H1 (cell line): Measurements from ENCODE around the gene AAMDC. TPM values are rescaled to one million over a fixed set of nuclear protein-coding genes. Genes with fewer than 3 reads are reported as not detected.

Experiments
- CTCF ChIA-PET: fragments of 300-600 bp; sonication (Branson Sonifier 250); formaldehyde crosslinking; loops from one replicate; lab custom pipeline; 2021; ENCODE audit not compliant: partially characterized antibody; lab: Charles Lee
- POLR2A ChIA-PET: fragments of 300-600 bp; sonication (Branson Sonifier 250); formaldehyde crosslinking; loops from one replicate; lab custom pipeline; 2021; ENCODE audit warnings: inconsistent platforms; ENCODE audit not compliant: partially characterized antibody; lab: Charles Lee
- DNase-seq, 2 experiments: peaks; one replicate each; pipeline versions ENCODE4 v3.0.0 to v3.0.0-alpha.2; 2010 to 2022; ENCODE audit warnings: low spot score in 2 of 2, low read depth in 1 of 2, mixed read lengths in 1 of 2
- FAIRE-seq: peaks from 2 replicates; lab custom pipeline; 2011; peaks lifted over from hg19 to GRCh38; lab: Jason Lieb, UNC
- H2AFZ ChIP-seq: 2 replicates; pipeline ENCODE4 v1.8.1; 2012; ENCODE audit warnings: low read length, inconsistent platforms
- H2AK5ac ChIP-seq: 2 replicates; pipeline ENCODE4 v1.6.1; 2013; ENCODE audit warnings: low read depth, low read length
- H2BK120ac ChIP-seq: replicated peaks from 2 replicates; pipeline ENCODE3; 2013; ENCODE audit warnings: low read depth, low read length, inconsistent platforms
- H2BK12ac ChIP-seq: 2 replicates; pipeline ENCODE4 v1.6.1; 2013; ENCODE audit warnings: low read depth, low read length
- H2BK15ac ChIP-seq: 2 replicates; pipeline ENCODE4 v1.6.1; 2013; ENCODE audit warnings: low read length
- H2BK20ac ChIP-seq: 2 replicates; pipeline ENCODE4 v1.6.1; 2013; ENCODE audit warnings: low read length
- H2BK5ac ChIP-seq: 2 replicates; pipeline ENCODE4 v1.6.1; 2013; ENCODE audit warnings: low read depth, low read length
- H3K14ac ChIP-seq: 2 replicates; pipeline ENCODE4 v1.6.1; 2013; ENCODE audit warnings: inconsistent platforms; ENCODE audit not compliant: insufficient read length
- H3K18ac ChIP-seq: 2 replicates; pipeline ENCODE4 v1.6.1; 2013; ENCODE audit warnings: low read length; ENCODE audit errors: extremely low read depth
- H3K23ac ChIP-seq: 2 replicates; pipeline ENCODE4 v1.6.1; 2013; ENCODE audit warnings: inconsistent platforms; ENCODE audit not compliant: insufficient read length
- H3K23me2 ChIP-seq: 2 replicates; pipeline ENCODE4 v1.6.1; 2013; ENCODE audit warnings: low read depth, low read length
- H3K27ac ChIP-seq: 2 replicates; pipeline ENCODE4 v1.6.1; 2011; ENCODE audit warnings: low read depth, low read length, inconsistent platforms
- H3K27me3 ChIP-seq, 4 experiments: replicated peaks in 1 of 4; 1 replicate in 1 of 4; 2 replicates in 3 of 4; pipeline versions ENCODE4 v1.6.1 to v1.8.1; 2011 to 2013; ENCODE audit warnings: low read length in 3 of 4, mild to moderate bottlenecking in 3 of 4, inconsistent platforms in 2 of 4, mixed read lengths in 2 of 4, moderate library complexity in 1 of 4; ENCODE audit not compliant: control insufficient read depth in 3 of 4, insufficient read depth in 3 of 4; ENCODE audit errors: extremely low read depth in 1 of 4
- H3K36me3 ChIP-seq, 4 experiments: 2 replicates each; pipeline versions ENCODE4 v1.6.1 to v1.8.1; 2011 to 2013; ENCODE audit warnings: mild to moderate bottlenecking in 4 of 4, low read length in 3 of 4, moderate library complexity in 2 of 4, control low read depth in 1 of 4, inconsistent platforms in 1 of 4; ENCODE audit not compliant: insufficient read depth in 4 of 4, control insufficient read depth in 2 of 4
- H3K4ac ChIP-seq: replicated peaks from 2 replicates; pipeline ENCODE3; 2013; ENCODE audit warnings: low read length, low read depth, mixed read lengths, inconsistent platforms; ENCODE audit not compliant: insufficient read length
- H3K4me1 ChIP-seq, 4 experiments: replicated peaks in 1 of 4; 1 replicate in 1 of 4; 2 replicates in 3 of 4; pipeline versions ENCODE4 v1.6.1 to v1.8.1; 2011 to 2013; ENCODE audit warnings: low read length in 3 of 4, inconsistent platforms in 2 of 4, mixed read lengths in 1 of 4; ENCODE audit not compliant: insufficient read depth in 4 of 4, control insufficient read depth in 3 of 4
- H3K4me2 ChIP-seq, 2 experiments: 2 replicates each; pipeline versions ENCODE4 v1.6.1 to v1.8.1; 2011 to 2013; ENCODE audit warnings: low read depth in 2 of 2, low read length in 2 of 2, control low read depth in 1 of 2, inconsistent platforms in 1 of 2, mild to moderate bottlenecking in 1 of 2; ENCODE audit not compliant: insufficient read depth in 1 of 2
- H3K4me3 ChIP-seq, 4 experiments: fragments of 200-600, 300-600 bp in 1 of 4; sonication (generic), shearing (Covaris generic), sonication (Bioruptor Twin) in 1 of 4; 2 replicates each; pipeline versions ENCODE4 v1.5.1 to v1.8.1; 2011 to 2016; ENCODE audit warnings: low read length in 4 of 4, low read depth in 3 of 4, control low read depth in 2 of 4, inconsistent platforms in 2 of 4, mild to moderate bottlenecking in 2 of 4, mixed read lengths in 1 of 4, moderate library complexity in 1 of 4; ENCODE audit not compliant: insufficient read depth in 2 of 4; ENCODE audit errors: extremely low read depth in 1 of 4
- H3K56ac ChIP-seq: replicated peaks from 2 replicates; pipeline ENCODE3; 2013; ENCODE audit warnings: low read depth, mild to moderate bottlenecking, mixed read lengths, low read length, inconsistent platforms; ENCODE audit not compliant: insufficient read length
- H3K79me1 ChIP-seq: 2 replicates; pipeline ENCODE4 v1.6.1; 2013; ENCODE audit warnings: low read depth, low read length, control low read depth
- H3K79me2 ChIP-seq, 2 experiments: 2 replicates each; pipeline versions ENCODE4 v1.6.1 to v1.8.1; 2012 to 2013; ENCODE audit warnings: low read length in 2 of 2, mild to moderate bottlenecking in 2 of 2, inconsistent platforms in 1 of 2; ENCODE audit not compliant: insufficient read depth in 2 of 2, control insufficient read depth in 1 of 2
- H3K9ac ChIP-seq, 4 experiments: replicated peaks in 1 of 4; 1 replicate in 1 of 4; 2 replicates in 3 of 4; pipeline versions ENCODE4 v1.6.1 to v1.8.1; 2011 to 2013; ENCODE audit warnings: low read depth in 3 of 4, low read length in 3 of 4, control low read depth in 2 of 4, mild to moderate bottlenecking in 2 of 4, moderate library complexity in 2 of 4, inconsistent platforms in 1 of 4; ENCODE audit errors: extremely low read depth in 1 of 4
- H3K9me3 ChIP-seq, 2 experiments: 2 replicates each; pipeline versions ENCODE4 v1.6.1 to v1.8.1; 2012 to 2013; ENCODE audit warnings: mild to moderate bottlenecking in 2 of 2, moderate library complexity in 2 of 2, control low read depth in 1 of 2, inconsistent platforms in 1 of 2, low read depth in 1 of 2, low read length in 1 of 2, mixed read lengths in 1 of 2; ENCODE audit not compliant: insufficient read depth in 2 of 2
- H4K20me1 ChIP-seq, 2 experiments: replicated peaks in 1 of 2; 2 replicates each; pipeline versions ENCODE3 to v1.8.1; 2011 to 2013; ENCODE audit warnings: inconsistent platforms in 2 of 2, low read length in 2 of 2, mild to moderate bottlenecking in 1 of 2; ENCODE audit not compliant: insufficient read depth in 2 of 2, control insufficient read depth in 1 of 2
- H4K5ac ChIP-seq: 2 replicates; pipeline ENCODE4 v1.6.1; 2013; ENCODE audit warnings: low read length, low read depth, mixed read lengths, inconsistent platforms; ENCODE audit not compliant: insufficient read length
- H4K8ac ChIP-seq: 2 replicates; pipeline ENCODE4 v1.8.0; 2013; ENCODE audit warnings: mild to moderate bottlenecking, moderate library complexity, low read length, inconsistent platforms; ENCODE audit not compliant: insufficient read depth; ENCODE audit errors: extremely low read depth
- H4K91ac ChIP-seq: replicated peaks from 2 replicates; pipeline ENCODE3; 2013; ENCODE audit warnings: low read length, mixed read lengths, inconsistent platforms; ENCODE audit not compliant: insufficient read length
- BRCA1 ChIP-seq: IDR thresholded peaks from 2 replicates; pipeline ENCODE4 v1.6.1; 2012; ENCODE audit warnings: low read depth, low read length, improper control_type of control experiment
- CBX8 ChIP-seq: fragments of 300-800, 300-1000 bp; sonication (generic); IDR thresholded peaks from 2 replicates; pipeline ENCODE4 v1.7.1; 2016; ENCODE audit warnings: low read depth, low read length, borderline replicate concordance
- CEBPB ChIP-seq: IDR thresholded peaks from 2 replicates; pipeline ENCODE4 v1.6.1; 2012; ENCODE audit warnings: low read depth, low read length
- EGR1 ChIP-seq: IDR thresholded peaks from 2 replicates; pipeline ENCODE4 v1.6.1; 2011; ENCODE audit warnings: low read depth, low read length, borderline replicate concordance
- FOSL1 ChIP-seq: IDR thresholded peaks from 2 replicates; pipeline ENCODE4 v1.6.1; 2011; ENCODE audit warnings: mild to moderate bottlenecking, low read depth, low read length, moderate library complexity; ENCODE audit not compliant: insufficient read depth
- JUN ChIP-seq: IDR thresholded peaks from 2 replicates; pipeline ENCODE4 v1.6.1; 2011; ENCODE audit warnings: low read depth, mild to moderate bottlenecking, improper control_type of control experiment, low read length
- NANOG ChIP-seq: IDR thresholded peaks from 2 replicates; pipeline ENCODE4 v1.6.1; 2011; ENCODE audit warnings: low read length, low read depth, mild to moderate bottlenecking, inconsistent platforms; ENCODE audit not compliant: insufficient read depth, poor library complexity, severe bottlenecking
- POLR2A ChIP-seq, 2 experiments: IDR thresholded peaks; 1 replicate in 1 of 2; 2 replicates in 1 of 2; pipeline ENCODE4 v1.6.1; 2011; ENCODE audit warnings: low read depth in 2 of 2, low read length in 2 of 2, mild to moderate bottlenecking in 2 of 2; ENCODE audit errors: control extremely low read depth in 1 of 2
- POLR2AphosphoS5 ChIP-seq: IDR thresholded peaks from 2 replicates; pipeline ENCODE4 v1.6.1; 2011; ENCODE audit warnings: low read depth, low read length
- RNF2 ChIP-seq: fragments of 200-900, 300-1000 bp; sonication (generic); IDR thresholded peaks from 2 replicates; pipeline ENCODE4 v1.7.1; 2016; ENCODE audit warnings: borderline replicate concordance, low read depth, mild to moderate bottlenecking, antibody characterized with exemption, low read length; ENCODE audit not compliant: poor library complexity, severe bottlenecking; ENCODE audit errors: missing control alignments
- TAF7 ChIP-seq: optimal IDR thresholded peaks from 2 replicates; pipeline ENCODE3; 2011; ENCODE audit warnings: low read depth, mild to moderate bottlenecking, inconsistent platforms, low read length, moderate library complexity, borderline replicate concordance
- TEAD4 ChIP-seq: IDR thresholded peaks from 2 replicates; pipeline ENCODE4 v1.6.1; 2012; ENCODE audit warnings: low read depth, low read length, inconsistent platforms, mixed read lengths
- YY1 ChIP-seq: IDR thresholded peaks from 2 replicates; pipeline ENCODE4 v1.6.1; 2011; ENCODE audit warnings: low read depth, mild to moderate bottlenecking, low read length
- ZNF274 ChIP-seq: IDR thresholded peaks from 2 replicates; pipeline ENCODE4 v1.7.0; 2012; ENCODE audit warnings: low read length, borderline replicate concordance; ENCODE audit errors: extremely low read depth
- WGBS, 2 experiments: shearing (Covaris generic) in 1 of 2; methylation state at CpG; one replicate each; pipeline versions ENCODE4 v1.1.6 to v1.1.7; 2013 to 2015; ENCODE audit warnings: low lambda C conversion rate in 2 of 2, mixed read lengths in 2 of 2, inconsistent platforms in 1 of 2, low coverage in 1 of 2, missing lambda C conversion rate in 1 of 2; ENCODE audit not compliant: insufficient replicate concordance in 2 of 2, insufficient coverage in 1 of 2, insufficient read length in 1 of 2; ENCODE audit errors: extremely low coverage in 1 of 2, missing lambda C conversion rate in 1 of 2; 5-methylcytosine and 5-hydroxymethylcytosine counted together
- polyA plus RNA-seq, 7 experiments: library from polyadenylated mRNA; depleted of rRNA in 3 of 7; stranded (reverse) in 5 of 7; unstranded in 2 of 7; fragments of >200 nt in 5 of 7; fragments of 200-250 nt in 2 of 7; gene quantifications; 1 replicate in 5 of 7; 2 replicates in 1 of 7; 4 replicates in 1 of 7; pipeline versions ENCODE4 v1.2.1 to v1.2.3, GENCODE V29; 2011 to 2013; ENCODE audit warnings: missing spikeins in 2 of 7, mixed read lengths in 2 of 7
- total RNA-seq: library from RNA; stranded (reverse); fragmentation: NEBNext Ultra II Directional; extraction: Animal tissue kit (Norgen Biotek cat#: 25700); gene quantifications from 2 replicates; pipeline ENCODE4 v1.2.1, GENCODE V29; 2021
- TF ChIP-seq, protein P1 (sequence below): IDR thresholded peaks from 2 replicates; pipeline ENCODE4 v1.6.1; 2012; ENCODE audit warnings: inconsistent platforms

The AAMDC gene
- total and polyA plus RNA-seq, 2 of the 8 experiments (the other 6 are each of a cell fraction or from before 2014, with no cell fraction given): 17.2 to 19.5 TPM

DNA sequence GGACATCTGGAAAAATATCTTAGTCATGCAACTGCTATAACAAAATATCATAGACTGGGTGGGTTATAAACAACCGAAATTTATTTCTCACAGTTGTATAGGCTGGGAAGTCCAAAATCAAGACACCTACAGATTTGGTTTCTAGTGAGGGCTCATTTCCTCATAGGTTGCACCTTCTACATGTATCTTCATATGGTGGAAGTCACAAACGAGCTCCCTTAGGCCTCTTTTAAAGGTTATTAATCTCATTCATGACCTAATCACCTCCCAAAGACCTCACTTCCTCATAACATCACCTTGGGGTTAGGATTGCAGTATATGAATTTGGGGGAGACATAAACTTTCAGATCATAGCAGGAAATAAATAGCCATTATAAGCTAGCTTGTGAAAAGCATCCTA lies 88.3 kb downstream of the AAMDC start:
- no peak overlapping the region for H2BK5ac ChIP-seq
- H3K18ac ChIP-seq: no peak overlapping the region
- ChIA-PET POLR2A (no interaction called here), CTCF (interaction anchor here (0.5 kb wide), 1 partner anchor 186 kb away, joined by 4 read pairs; no protein-coding TSS in a partner anchor)
- H4K20me1 ChIP-seq: no peaks in the 10 kb centered on the region
- no peak overlapping the region for H2AK5ac ChIP-seq
- no peak overlapping the region for H3K4me3 ChIP-seq
- no peak overlapping the region for H4K8ac ChIP-seq
- H3K27me3 ChIP-seq: no peaks in the 10 kb centered on the region
- WGBS, 2 experiments: 86% methylated on average over 2 of the region's 2 CpGs; no CpG with 5 or more reads in 1 of the 2 experiments
- H2BK20ac ChIP-seq: no peak overlapping the region
- H3K79me2 ChIP-seq: no peaks in the 10 kb centered on the region
- H2BK120ac ChIP-seq: no peak overlapping the region
- H2BK12ac ChIP-seq: no peak overlapping the region
- H2BK15ac ChIP-seq: no peak overlapping the region
- no peaks in the 10 kb centered on the region for H3K9me3 ChIP-seq
- FAIRE-seq (no peak), DNase-seq (no peak)
- 0 out of 8 replicates have a peak, but pooled peaks cover 0 to 2% (median 1%) of the 10 kb centered on the region in 4 experiments for H3K36me3 ChIP-seq
- no peak overlapping the region for H3K9ac ChIP-seq
- no peak overlapping the region for H3K27ac ChIP-seq
- no peak overlapping the region for H2AFZ ChIP-seq
- H3K23me2 ChIP-seq: no peaks in the 10 kb centered on the region
- H3K23ac ChIP-seq: no peak overlapping the region
- no peaks in the 10 kb centered on the region for H3K4me1 ChIP-seq
- H3K4ac ChIP-seq: no peak overlapping the region
- H3K14ac ChIP-seq: no peak overlapping the region
- no peak overlapping the region for H4K91ac ChIP-seq
- no peak overlapping the region for H3K56ac ChIP-seq
- H3K4me2 ChIP-seq: no peak overlapping the region
- H4K5ac ChIP-seq: no peak overlapping the region
- no peaks in the 10 kb centered on the region for H3K79me1 ChIP-seq
- no peak for TF ChIP-seq NANOG
- no peak for TF ChIP-seq ZNF274
- no peak for TF ChIP-seq TEAD4
- TF ChIP-seq, protein P1, sequence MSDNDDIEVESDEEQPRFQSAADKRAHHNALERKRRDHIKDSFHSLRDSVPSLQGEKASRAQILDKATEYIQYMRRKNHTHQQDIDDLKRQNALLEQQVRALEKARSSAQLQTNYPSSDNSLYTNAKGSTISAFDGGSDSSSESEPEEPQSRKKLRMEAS: no peak
- TF ChIP-seq RNF2: no peak
- TF ChIP-seq BRCA1: no peak
- no peak for TF ChIP-seq TAF7
- no peak for TF ChIP-seq POLR2A (IDR thresholded peaks at IDR 0.05; ENCODE audit: control extremely low read depth in 1 of 2, low read depth in 2 of 2, low read length in 2 of 2)
- TF ChIP-seq JUN: no peak
- TF ChIP-seq YY1: no peak
- no peak for TF ChIP-seq CBX8
- TF ChIP-seq FOSL1: no peak
- TF ChIP-seq EGR1: no peak
- TF ChIP-seq CEBPB: no peak
- no peak for TF ChIP-seq POLR2AphosphoS5
